Measurements from ENCODE around the gene FERMT1.

Gene FERMT1

GRCh38 chr20:6127825-6128224 is 5.0 kb upstream of the FERMT1 start:
- H3K9me3 ChIP-seq (ENCODE audit: insufficient read depth, low read length, severe bottlenecking) = no peaks in the 10 kb centered on the region
- H3K36me3 ChIP-seq (ENCODE audit: insufficient read depth, low read length) = no peaks in the 10 kb centered on the region
- H3K4me3 ChIP-seq (ENCODE audit: low read depth in 1 of 2, low read length in 2 of 2) = no peak overlapping the region
- ATAC-seq (ENCODE audit: insufficient read depth, low read depth) (no peak), DNase-seq (no peak)
- no peak for TF ChIP-seq EZH2 (IDR thresholded peaks at IDR 0.05; ENCODE audit: borderline replicate concordance, low read depth, low read length, severe bottlenecking)
- TF ChIP-seq, protein P1, sequence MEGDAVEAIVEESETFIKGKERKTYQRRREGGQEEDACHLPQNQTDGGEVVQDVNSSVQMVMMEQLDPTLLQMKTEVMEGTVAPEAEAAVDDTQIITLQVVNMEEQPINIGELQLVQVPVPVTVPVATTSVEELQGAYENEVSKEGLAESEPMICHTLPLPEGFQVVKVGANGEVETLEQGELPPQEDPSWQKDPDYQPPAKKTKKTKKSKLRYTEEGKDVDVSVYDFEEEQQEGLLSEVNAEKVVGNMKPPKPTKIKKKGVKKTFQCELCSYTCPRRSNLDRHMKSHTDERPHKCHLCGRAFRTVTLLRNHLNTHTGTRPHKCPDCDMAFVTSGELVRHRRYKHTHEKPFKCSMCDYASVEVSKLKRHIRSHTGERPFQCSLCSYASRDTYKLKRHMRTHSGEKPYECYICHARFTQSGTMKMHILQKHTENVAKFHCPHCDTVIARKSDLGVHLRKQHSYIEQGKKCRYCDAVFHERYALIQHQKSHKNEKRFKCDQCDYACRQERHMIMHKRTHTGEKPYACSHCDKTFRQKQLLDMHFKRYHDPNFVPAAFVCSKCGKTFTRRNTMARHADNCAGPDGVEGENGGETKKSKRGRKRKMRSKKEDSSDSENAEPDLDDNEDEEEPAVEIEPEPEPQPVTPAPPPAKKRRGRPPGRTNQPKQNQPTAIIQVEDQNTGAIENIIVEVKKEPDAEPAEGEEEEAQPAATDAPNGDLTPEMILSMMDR (IDR thresholded peaks at IDR 0.05; ENCODE audit: borderline replicate concordance, extremely low read depth, low read length, poor library complexity, severe bottlenecking) = no peak
- no peak overlapping the region for H2AFZ ChIP-seq (ENCODE audit: low read depth, low read length)
- no peak overlapping the region for H3K27ac ChIP-seq (ENCODE audit: low read length)
- no peaks in the 10 kb centered on the region for H3K4me1 ChIP-seq (ENCODE audit: insufficient read depth, low read length)
- no peaks in the 10 kb centered on the region for H3K79me2 ChIP-seq (ENCODE audit: insufficient read depth, low read length)
- H4K20me1 ChIP-seq (ENCODE audit: insufficient read depth, low read length) = no peaks in the 10 kb centered on the region
- H3K27me3 ChIP-seq (ENCODE audit: insufficient read depth, low read length, poor library complexity) = no peaks in the 10 kb centered on the region
- no peak overlapping the region for H3K9ac ChIP-seq (ENCODE audit: low read depth, low read length)
- H3K4me2 ChIP-seq (ENCODE audit: insufficient read depth, low read length) = no peak overlapping the region

- Histone ChIP-seq H4K20me1 (ENCODE audit: insufficient read depth, low read length) (no peaks in the 10 kb centered on the region), H3K4me1 (ENCODE audit: insufficient read depth, low read length) (no peaks in the 10 kb centered on the region), H3K4me3 (ENCODE audit: low read depth in 1 of 2, low read length in 2 of 2) (no peak overlapping the region), H3K9me3 (ENCODE audit: insufficient read depth, low read length, severe bottlenecking) (no peaks in the 10 kb centered on the region), H3K27ac (ENCODE audit: low read length) (no peak overlapping the region), H3K36me3 (ENCODE audit: insufficient read depth, low read length) (no peaks in the 10 kb centered on the region), H3K27me3 (ENCODE audit: insufficient read depth, low read length, poor library complexity) (no peaks in the 10 kb centered on the region), H3K79me2 (ENCODE audit: insufficient read depth, low read length) (no peaks in the 10 kb centered on the region), H2AFZ (ENCODE audit: low read depth, low read length) (no peak overlapping the region), H3K4me2 (ENCODE audit: insufficient read depth, low read length) (no peak overlapping the region), H3K9ac (ENCODE audit: low read depth, low read length) (no peak overlapping the region)
- ATAC-seq (ENCODE audit: insufficient read depth, low read depth) = no peak
- no peak for DNase-seq
- TF ChIP-seq EZH2 (IDR thresholded peaks at IDR 0.05; ENCODE audit: borderline replicate concordance, low read depth, low read length, severe bottlenecking) = no peak
- TF ChIP-seq, protein P1 (IDR thresholded peaks at IDR 0.05; ENCODE audit: borderline replicate concordance, extremely low read depth, low read length, poor library complexity, severe bottlenecking) = no peak
These were observed 4.0 kb upstream of the FERMT1 start for GRCh38 chr20:6126846-6127245.

- Histone ChIP-seq H3K4me2 (ENCODE audit: insufficient read depth, low read length) (no peak overlapping the region), H3K4me1 (ENCODE audit: insufficient read depth, low read length) (no peaks in the 10 kb centered on the region), H3K9ac (ENCODE audit: low read depth, low read length) (no peak overlapping the region), H3K4me3 (ENCODE audit: low read depth in 1 of 2, low read length in 2 of 2) (no peak overlapping the region), H3K79me2 (ENCODE audit: insufficient read depth, low read length) (no peaks in the 10 kb centered on the region), H4K20me1 (ENCODE audit: insufficient read depth, low read length) (no peaks in the 10 kb centered on the region), H2AFZ (ENCODE audit: low read depth, low read length) (no peak overlapping the region), H3K27ac (ENCODE audit: low read length) (no peak overlapping the region), H3K27me3 (ENCODE audit: insufficient read depth, low read length, poor library complexity) (peaks cover 7% of the 10 kb centered on the region), H3K9me3 (ENCODE audit: insufficient read depth, low read length, severe bottlenecking) (no peaks in the 10 kb centered on the region), H3K36me3 (ENCODE audit: insufficient read depth, low read length) (no peaks in the 10 kb centered on the region)
- TF ChIP-seq EZH2 (IDR thresholded peaks at IDR 0.05; ENCODE audit: borderline replicate concordance, low read depth, low read length, severe bottlenecking) = no peak
- TF ChIP-seq, protein P1 (IDR thresholded peaks at IDR 0.05; ENCODE audit: borderline replicate concordance, extremely low read depth, low read length, poor library complexity, severe bottlenecking) = no peak
- ATAC-seq (ENCODE audit: insufficient read depth, low read depth) (no peak), DNase-seq (no peak)
These were observed 802 bp upstream of the FERMT1 start for GRCh38 chr20:6123649-6124014.
